B cell (primary cell): ENCODE data around the gene RPS21.

Source experiments
- CTCF ChIP-seq: fragments of 200-600 bp; IDR thresholded peaks from one replicate; pipeline ENCODE4 v1.8.0; 2022; ENCODE audit warnings: antibody characterized with exemption, mild to moderate bottlenecking
- EZH2 ChIP-seq: IDR thresholded peaks from 2 replicates; pipeline ENCODE4 v1.6.1; 2012; ENCODE audit warnings: borderline replicate concordance, low read depth, mild to moderate bottlenecking, moderate library complexity, low read length; ENCODE audit not compliant: insufficient read depth, poor library complexity, severe bottlenecking

GRCh38 chr20:62392621-62393334 is 5.9 kb downstream of the RPS21 start:
- TF ChIP-seq CTCF (no peak), EZH2 (no peak)
